GM19455 (cell line): ENCODE data around the gene ISOC2.
"Not testable (repeated sequence)": the region's sequence is repeated elsewhere in the genome, so short reads cannot be mapped to it uniquely, and the experiment has no call there.

ENCODE experiments used
- ATAC-seq: cut with Tn5 transposase; IDR thresholded peaks from one replicate; pipeline ENCODE4 v1.9.1; 2021; ENCODE audit not compliant: unreplicated experiment

The ISOC2 gene, protein sequence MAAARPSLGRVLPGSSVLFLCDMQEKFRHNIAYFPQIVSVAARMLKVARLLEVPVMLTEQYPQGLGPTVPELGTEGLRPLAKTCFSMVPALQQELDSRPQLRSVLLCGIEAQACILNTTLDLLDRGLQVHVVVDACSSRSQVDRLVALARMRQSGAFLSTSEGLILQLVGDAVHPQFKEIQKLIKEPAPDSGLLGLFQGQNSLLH

DNA sequence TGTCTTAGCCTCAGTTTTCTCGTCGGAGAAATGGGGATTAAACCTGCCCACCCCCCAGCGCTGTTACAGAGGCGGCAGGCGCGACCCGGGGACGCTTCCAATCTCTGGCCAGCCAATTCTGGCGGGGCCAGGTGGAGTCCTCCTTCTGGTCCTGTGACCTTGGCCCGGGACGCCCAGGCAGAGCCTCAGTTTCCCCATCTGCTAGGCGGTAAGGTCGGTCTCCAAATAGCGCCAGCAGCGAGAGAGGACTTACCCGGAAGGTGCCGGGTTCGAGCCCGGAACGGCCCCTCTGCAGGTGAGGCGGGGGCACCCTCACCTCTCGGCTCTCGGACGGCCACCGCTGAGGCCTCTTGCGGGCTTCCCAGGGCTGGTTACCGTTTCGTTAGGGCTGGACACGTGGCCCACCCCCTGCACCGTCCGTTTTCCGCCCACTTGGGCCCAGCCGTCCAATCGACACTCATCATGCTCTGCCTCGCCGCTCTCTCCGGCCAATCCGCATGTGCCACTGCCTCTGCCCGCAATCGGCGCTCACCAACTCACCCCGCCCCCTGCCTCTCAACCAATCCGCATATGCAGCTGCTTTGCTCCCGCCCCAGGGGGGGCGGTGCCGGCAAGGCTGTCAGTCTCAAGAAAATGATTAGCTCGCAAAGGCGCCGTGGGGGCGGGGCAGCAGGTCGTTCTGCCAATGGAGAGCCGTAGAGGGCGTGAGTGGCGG, at the start of gene ISOC2:
Gene ISOC2, minus strand, starts transcription at position 384 of the 715 bp plus-strand sequence. CDS start 5,156 bp downstream, outside the sequence.
- peak; percentile 95 for ATAC-seq

DNA sequence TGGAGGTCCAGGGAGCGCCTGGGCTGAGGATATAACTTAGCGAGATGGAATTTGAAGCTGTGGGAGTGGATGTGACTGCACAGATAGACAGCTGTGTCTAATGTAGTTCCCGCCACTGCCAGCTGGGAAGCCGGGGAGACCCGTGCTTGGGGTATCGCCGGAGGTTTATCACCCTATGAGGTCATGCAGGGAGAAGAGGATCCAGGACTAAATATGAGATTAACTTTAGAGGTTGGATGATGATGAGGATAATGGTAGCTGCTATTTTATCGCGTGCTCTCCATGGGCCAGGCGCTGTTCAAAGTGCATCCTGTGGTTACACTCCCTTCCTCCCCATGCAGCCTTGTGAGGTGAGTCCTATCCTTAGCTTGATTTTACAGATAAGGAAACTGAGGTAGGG, 46.7 kb upstream of the ISOC2 start:
- no peak for ATAC-seq

DNA sequence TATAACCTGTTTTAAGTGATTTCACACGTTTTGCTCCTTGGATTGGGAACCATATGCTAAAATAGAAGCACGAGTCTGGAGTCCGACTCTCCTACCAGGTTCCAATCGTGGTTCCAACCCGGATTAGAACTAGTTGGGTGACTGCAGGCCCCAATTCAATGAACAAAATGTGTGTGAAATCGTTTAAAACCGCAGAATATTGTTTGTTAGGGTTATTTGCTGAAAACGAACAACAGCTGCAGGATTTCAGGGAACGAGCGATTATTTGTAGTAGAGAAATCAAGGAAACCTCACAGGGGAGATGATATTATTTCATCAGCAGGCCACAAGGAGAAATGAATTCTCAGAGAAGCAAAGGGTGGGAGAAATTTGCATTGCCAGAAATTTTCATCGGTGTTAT, 43.5 kb upstream of the ISOC2 start:
- no peak for ATAC-seq

DNA sequence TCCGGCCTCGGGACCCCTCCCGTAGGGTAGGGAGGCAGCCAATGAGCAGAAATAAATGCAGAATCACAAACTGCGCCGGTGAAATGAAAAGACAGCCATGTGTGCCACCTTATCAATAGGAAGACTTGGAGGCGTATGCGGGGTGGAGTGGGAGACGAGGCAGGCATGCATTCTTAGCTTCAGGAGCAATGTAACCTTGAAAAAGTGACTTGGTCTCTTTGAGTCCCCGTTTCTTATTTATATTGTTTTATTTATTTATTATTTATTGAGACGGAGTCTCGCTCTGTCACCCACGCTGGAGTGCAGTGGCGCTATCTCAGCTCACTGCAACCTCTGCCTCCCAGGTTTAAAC, 42.8 kb upstream of the ISOC2 start:
- ATAC-seq, result no peak

DNA sequence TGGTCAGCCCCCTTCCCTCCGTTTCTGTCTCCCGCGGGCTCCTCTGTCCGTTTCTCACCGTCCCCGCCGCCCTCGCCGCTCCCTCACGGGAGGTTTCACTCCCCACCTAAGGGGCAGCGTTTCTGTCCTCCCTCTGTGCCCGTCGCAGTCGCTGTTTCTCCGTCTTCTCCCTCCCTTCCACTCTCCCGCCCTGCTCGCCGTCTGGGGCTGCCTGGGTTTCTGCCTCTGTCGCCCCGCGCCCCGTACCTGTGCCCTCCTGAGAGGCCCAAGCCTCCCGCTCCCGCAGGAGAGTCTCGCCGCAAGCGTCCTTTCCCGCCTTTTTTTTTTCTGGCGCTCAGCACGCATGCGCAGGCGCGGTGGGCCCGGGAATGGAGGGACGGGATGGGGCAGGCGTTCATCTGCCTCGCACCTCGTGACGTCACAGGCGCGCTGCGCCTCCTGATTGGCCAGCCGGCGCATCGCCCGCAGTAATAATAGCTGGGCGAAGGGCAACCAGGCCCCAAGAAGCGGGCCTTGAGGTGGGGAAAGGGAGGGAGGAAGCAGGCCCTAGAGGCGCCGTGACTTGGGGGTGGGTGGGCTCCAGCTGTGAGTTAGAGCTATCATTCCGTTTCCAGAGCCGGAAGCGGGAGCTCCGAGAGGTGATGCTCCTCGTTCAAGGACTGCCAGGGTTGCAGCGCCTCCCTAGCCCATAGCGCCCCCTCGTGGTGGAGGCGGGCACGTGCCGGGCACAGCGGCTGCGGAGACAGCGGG, 42.2 kb upstream of the ISOC2 start:
- peak; percentile 93 for ATAC-seq

DNA sequence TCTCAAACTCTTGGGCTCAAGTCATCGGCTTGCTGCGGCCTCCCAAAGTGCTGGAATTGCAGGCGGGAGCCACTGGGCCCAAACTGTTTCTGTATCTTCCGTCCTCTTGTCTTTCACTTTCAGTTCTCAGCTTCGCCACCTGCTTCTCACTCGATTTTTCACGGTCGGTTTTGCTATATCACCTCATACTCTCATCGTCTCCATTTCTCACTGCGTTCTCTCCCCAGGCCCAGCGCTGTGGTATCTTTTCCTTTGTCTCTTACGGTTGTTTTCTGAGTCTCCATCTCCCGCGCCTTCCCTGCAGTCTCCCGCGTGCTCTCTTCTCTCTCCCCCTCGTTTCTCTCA, 41.7 kb upstream of the ISOC2 start:
- no peak for ATAC-seq

DNA sequence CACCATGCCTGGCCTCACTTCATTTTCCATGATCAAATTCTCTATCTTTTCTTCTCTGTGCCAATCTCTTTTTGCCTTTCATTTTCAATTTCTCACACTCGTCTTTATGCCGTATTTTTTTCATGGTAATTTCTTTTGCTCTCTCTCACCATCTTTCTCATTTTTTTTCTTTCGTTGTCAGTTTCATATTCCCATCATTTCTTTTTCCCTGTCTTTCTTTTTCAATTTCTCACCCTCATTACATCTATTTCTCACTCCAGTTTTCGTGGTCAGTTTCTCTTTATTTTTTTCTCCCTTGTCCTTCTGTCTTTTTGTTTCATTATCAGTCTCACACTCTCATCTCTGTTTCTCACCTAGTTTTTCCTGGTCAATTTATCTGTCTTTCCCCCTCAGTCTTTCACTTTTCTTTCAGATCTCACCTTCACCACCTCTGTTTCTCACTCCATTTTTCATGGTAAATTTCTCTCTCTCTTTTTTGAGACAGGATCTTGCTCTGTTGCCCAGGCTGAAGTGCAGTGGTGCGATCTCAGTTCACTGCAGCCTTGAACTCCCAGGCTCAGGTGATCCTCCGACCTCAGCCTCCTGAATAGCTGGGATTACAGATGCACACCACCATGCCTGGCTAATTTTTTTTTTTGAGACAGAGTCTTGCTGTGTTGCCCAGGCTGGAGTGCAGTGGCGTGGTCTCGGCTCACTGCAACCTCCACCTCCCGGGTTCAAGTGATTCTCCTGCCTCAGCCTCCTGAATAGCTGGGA, 40.9 kb upstream of the ISOC2 start:
- ATAC-seq, result no peak

DNA sequence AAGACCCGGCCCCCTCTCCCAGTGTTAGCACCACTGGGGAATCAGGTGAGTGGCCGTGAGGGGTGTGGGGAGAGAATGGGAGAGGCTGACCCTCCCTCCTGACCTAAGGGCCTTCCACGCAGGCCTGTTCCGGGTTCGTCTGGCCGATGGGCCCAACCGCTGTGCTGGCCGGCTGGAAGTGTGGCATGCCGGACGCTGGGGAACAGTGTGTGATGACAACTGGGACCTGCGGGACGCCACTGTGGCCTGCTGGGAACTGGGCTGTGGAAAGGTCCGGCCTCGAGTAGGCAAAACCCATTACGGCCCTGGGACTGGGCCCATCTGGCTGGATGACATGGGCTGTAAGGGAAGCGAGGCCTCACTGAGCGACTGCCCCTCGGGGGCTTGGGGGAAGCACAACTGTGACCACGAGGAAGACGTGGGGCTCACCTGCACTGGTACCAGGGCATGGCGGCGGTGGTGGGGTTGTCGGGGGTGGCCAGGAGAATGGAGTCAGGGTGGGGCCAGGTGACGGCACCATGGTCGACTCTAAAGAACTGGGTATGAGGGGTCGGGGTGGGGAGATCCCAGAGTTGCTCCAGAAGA, 39.0 kb upstream of the ISOC2 start:
- ATAC-seq, result no peak

DNA sequence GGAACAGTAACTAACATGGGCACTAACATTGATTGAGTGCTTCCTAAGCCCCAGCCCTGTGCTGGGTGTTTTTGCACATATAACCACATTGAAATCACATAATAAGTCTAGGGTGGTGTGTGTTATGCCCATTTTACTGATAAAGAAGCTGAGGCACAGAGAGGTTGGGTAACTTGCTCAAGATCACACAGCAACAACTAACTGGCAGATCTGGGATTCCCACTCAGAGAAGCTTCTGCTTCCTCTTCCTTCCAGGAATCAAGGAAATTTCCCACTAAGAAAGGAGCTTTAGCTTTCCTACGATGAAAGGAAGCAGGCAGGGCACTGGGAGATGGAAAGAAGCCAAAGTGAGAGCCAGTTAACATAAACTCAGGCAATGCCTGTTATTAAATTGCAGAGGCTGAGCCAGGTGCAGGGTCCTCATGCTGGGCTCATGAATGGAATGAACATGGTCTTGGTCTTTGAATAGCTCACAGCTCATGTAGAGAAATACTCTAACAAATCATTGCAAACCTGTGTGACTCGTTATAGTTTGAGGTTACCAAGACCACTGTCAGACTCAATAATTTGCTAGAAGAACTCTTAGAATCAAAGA, 36.9 kb upstream of the ISOC2 start:
- no peak for ATAC-seq

DNA sequence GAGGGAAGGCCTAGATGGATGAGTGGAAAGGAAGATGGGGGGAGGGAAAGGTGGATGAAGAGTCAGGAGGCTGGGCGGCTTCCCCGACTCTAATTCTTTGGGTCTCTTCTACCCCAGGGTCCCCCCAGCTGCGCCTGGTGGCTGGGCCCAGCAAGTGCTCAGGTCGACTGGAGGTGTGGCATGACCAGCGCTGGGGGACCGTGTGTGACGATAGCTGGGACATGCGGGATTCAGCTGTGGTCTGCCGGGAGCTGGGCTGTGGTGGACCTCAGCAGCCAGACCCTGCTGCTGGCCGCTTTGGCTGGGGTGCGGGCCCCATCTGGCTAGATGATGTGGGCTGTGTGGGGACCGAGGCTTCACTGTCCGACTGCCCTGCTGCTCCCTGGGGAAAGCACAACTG, 36.3 kb upstream of the ISOC2 start:
- ATAC-seq, result no peak

DNA sequence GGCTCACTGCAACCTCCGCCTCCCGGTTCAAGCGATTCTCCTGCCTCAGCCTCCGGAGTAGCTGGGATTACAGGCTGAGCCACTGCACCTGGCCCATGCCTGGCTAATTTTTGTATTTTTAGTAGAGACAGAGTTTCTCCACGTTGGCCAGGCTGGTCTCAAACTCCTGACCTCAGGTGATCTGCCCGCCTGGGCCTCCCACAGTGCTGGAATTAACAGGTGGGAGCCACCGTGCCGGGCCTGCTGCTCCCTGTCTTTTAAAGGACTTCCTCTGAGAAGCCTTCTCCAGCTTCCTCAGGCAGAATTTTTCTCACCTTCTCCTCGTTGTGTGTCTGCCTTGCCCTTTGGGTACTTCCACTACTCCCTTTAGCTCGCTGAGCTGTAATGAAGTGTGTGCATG, 35.4 kb upstream of the ISOC2 start:
- ATAC-seq, result not testable (repeated sequence)

DNA sequence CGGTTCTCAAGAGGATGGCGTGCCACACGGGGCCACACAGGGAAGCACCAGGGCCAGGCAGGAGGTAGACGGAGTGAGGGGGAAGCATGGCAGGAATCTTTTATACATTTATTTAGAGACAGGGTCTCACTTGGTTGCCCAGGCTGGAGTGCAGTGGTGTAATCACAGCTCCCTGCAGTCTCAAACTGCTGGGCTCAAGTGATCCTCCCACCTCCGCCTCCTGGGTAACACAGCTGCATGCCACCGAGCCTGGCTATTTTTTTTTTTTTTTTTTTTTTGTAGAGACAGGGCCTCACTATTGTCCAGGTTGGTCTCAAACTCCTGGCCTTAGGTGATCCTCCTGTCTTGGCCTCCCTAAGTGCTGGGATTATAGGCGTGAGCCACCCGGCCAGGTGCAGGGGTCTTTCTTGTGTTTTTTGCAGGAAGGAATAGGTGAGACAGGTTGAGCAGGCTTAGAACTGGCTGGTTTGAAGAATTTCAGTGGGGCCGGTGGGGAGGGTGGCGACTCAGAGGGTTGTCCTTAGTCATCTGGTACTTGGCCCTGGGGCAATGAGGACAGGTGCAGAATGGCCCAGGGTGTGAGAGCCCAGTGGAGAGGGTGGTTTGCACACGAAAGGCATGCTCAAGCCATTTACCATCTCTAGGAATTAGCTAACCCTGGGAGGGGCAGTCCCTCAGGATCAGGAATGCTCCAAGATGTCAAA, 34.4 kb upstream of the ISOC2 start:
- ATAC-seq, result no peak

DNA sequence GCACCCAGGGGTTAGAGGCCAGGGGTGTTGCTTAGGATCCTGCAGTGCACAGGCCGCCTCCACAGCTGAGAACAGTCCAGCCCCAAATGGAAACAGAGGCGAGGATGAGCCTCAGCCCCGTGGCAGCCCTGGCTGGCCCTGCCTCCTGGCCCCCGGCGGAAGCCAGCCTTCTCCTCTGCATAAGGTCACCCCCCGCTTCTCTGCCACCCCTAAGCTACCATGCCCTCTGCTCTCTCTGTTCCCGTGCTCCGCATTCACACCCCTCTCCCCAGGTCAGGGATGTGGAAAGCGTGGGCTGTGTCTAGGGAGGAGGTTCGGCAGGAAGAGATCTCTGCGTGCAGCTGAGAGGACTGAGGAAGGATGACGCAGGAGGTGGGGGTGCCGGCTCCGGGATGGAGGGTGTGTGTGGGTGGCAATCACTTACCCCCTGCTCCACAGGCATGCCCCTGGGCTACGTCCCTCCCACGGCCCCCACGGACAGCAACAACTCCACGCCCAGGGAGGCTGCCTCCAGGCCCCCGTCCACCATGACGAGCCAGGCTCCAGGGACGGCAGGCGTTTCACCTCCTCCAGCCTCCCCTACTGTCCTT, 32.8 kb upstream of the ISOC2 start:
- ATAC-seq, result no peak

DNA sequence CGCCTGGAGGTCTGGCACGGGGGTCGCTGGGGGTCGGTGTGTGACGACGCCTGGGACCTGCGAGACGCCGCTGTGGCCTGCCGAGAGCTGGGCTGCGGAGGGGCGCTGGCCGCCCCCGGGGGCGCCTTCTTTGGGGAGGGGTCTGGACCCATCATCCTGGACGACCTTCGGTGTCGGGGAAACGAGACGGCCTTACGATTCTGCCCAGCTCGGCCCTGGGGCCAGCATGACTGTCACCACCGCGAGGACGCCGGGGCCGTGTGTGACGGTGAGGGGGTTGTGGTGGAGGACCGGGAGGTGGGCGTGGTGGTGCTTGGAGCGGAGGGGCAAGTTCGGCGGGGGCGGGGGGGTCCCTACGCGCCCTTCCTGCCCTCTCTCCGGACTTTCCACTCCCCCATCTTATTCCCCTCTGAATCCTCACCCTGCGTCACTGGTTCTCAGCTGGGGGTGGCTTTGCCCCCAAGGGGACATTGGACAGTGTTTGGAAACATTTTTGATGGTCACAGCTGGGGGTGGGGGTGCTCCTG, 32.3 kb upstream of the ISOC2 start:
- ATAC-seq, result no peak

DNA sequence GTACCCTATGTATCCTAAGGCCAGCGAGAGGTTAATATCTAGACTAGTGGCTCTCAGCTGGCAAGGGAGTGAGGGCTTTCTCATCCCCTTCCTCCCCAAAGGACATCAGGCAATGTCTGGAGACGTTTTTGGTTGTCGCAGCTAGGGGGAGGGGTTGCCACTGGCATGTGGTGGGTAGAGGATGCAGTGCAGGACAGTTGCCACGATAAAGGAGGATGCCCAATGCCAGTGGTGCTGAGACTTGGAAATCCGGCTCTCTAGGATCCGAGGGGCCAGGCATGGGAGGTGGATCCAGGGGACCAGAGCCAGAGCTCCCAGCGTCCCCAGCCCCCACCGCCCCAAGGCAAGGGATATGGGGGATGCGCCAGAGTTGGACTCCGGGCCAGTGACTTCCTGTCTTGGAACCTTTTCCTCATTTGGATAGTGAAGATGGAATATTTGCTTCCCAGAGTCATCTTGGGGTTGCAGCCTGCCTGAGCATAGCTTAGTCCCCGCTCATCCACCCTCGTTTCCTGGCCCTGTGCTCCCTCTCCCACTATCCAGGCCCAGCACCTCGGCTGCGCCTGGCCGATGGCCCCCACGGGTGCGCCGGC, 31.7 kb upstream of the ISOC2 start:
- no peak for ATAC-seq

DNA sequence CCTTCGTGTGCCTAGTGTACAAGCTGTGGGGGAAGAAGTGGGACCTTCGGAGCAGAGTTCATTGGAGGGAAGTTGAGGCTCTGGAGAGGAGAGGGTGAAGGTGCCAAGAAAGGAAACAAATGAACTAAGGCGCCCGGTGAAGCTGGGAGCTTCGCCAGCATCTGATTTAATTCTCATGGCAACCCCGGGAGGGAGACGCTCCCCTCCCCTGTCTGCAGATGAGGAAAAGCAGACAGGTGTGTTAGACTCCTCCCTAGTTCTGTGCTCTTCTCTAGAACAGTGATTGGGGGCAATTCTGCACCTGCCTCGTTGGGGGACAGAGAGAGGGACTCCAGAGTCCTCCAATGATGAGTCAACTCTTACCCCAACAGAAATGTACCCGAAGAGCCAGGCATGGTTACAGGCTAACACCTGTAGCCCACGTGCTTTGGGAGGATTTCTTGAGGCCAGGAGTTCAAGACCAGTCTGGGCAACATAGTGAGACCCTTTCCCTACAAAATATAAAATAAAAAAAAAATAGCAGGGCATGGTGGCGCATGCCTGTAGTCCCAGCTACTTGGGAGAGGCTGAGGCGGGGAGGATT, 31.0 kb upstream of the ISOC2 start:
- ATAC-seq, result no peak

DNA sequence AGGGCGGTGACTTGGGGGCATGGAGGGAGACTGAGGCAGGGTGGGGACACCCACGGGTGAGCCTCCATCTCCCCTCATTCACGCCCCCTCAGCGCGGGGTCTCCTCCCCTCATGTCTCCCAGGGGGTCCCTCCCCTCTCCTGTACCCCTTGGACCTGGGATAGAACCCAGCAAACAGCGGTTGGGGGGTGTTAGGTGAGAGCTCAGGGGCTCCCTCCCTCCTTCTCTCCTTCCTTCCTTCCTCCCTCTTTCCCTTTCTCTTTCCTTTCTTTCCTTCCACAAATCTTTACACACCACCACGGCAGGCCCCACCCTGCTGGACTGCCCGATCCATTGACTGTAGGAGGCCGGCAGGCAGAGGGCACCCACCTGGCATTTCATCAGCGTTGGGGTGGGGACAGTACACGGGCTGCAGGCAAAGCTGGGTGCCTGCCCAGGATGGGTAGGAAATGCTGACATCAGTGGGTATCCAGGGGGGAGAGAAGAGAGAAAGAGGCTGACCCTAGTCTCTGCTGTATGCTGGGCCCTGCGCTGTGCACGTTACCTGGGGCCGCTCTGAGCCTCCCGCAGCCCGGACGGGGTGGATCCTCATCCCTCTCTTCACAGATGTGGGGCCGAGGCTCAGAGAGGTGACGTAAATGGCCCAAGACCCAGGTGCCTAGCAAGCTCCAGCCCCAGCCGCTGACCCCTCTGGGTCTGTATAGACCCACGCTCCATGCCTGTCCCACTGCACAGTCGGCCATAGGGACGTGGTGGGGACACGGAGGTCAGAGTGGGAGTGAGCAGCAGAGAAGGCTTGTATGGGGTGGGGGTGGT, 30.3 kb upstream of the ISOC2 start:
- ATAC-seq, result no peak
